ENCODE measurements around the gene GLB1L3. TPM values are rescaled to one million over a fixed set of nuclear protein-coding genes. Genes with fewer than 3 reads are reported as not detected.

The GLB1L3 gene
- total RNA-seq, 6 experiments from 2014 or later: not detected

DNA sequence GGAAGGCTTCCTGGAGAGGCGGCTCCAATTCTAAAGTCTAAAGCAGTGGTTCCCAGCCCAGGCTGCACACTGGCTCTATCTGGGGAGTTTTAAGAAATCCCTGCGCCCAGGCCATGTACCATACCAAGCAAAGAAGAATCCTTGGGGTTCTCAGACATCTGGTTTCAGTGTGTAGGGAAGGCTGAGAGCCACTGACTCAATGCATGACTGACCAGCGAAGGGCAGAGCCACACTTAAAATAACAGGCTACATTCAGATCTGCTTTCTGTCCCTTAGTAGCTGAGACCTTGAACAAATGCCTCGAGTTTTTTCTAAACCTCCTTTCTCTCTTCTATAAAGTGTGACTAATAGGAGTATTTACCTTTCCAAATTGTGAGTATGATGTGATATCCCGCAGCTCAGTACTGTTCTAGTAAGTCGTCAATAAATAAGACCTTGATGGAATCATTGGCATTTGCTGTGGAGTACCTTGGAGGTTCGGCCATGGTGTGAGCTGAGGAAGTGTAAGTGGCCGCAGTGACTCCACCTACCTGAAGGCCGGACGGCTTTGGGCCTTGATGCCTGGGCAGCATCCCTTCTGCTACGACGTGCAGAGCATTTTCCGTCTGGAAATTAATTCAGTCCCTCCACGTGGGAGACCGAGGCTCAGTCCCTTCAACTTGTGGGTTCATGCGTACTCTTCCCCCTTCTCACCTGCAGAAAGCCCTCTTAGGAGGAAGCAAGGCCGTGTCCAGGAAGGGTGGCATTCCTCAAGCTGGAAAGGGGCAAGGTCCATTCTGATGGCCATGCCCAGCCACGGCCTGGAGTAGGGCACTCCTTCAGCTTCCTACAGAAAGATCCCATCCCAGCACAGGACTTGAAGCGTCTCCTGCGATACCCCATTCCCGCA is 80.7 kb downstream of the GLB1L3 start:
- no peak for DNase-seq
- no peaks in the 10 kb centered on the region for H3K27me3 ChIP-seq
- no peak overlapping the region for H3K4me3 ChIP-seq
- H3K9me3 ChIP-seq: no peaks in the 10 kb centered on the region
- intact Hi-C loops (cut with DNase I): no loop called here
- ATAC-seq: no peak
- H3K27ac ChIP-seq: no peak overlapping the region
- 79% methylated on average over 16 of the region's 21 CpGs for WGBS (ENCODE audit: insufficient coverage, low coverage, low lambda C conversion rate, missing lambda C conversion rate)
- H3K4me1 ChIP-seq: no peaks in the 10 kb centered on the region
- TF ChIP-seq, protein P1, sequence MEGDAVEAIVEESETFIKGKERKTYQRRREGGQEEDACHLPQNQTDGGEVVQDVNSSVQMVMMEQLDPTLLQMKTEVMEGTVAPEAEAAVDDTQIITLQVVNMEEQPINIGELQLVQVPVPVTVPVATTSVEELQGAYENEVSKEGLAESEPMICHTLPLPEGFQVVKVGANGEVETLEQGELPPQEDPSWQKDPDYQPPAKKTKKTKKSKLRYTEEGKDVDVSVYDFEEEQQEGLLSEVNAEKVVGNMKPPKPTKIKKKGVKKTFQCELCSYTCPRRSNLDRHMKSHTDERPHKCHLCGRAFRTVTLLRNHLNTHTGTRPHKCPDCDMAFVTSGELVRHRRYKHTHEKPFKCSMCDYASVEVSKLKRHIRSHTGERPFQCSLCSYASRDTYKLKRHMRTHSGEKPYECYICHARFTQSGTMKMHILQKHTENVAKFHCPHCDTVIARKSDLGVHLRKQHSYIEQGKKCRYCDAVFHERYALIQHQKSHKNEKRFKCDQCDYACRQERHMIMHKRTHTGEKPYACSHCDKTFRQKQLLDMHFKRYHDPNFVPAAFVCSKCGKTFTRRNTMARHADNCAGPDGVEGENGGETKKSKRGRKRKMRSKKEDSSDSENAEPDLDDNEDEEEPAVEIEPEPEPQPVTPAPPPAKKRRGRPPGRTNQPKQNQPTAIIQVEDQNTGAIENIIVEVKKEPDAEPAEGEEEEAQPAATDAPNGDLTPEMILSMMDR (IDR thresholded peaks at IDR 0.05): no peak
- no peak for TF ChIP-seq POLR2A (IDR thresholded peaks at IDR 0.05)
- H3K36me3 ChIP-seq: no peaks in the 10 kb centered on the region

DNA sequence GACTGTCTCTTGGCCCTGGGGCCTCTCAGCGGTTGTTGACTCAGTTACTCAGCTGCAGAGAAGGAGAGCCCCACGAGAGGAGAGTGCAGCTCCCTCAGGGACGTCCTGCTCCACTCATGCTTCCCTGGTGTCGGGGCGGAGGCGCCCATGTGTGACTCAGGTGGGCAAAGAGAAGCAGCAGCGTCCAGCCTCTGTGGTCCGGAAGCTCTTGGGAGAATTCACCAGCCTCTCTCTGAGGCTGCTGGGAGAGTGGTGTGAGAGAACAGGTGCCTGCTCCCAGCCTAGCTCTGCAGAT is 81.3 kb downstream of the GLB1L3 start:
- intact Hi-C loops (cut with DNase I): no loop called here
- H3K36me3 ChIP-seq: no peaks in the 10 kb centered on the region
- no peaks in the 10 kb centered on the region for H3K27me3 ChIP-seq
- no peak overlapping the region for H3K4me3 ChIP-seq
- no peak overlapping the region for H3K27ac ChIP-seq
- ATAC-seq (no peak), DNase-seq (no peak)
- no peaks in the 10 kb centered on the region for H3K9me3 ChIP-seq
- TF ChIP-seq, protein P1 (IDR thresholded peaks at IDR 0.05): no peak
- TF ChIP-seq POLR2A (IDR thresholded peaks at IDR 0.05): no peak
- H3K4me1 ChIP-seq: no peaks in the 10 kb centered on the region
- 80% methylated on average over 1 of the region's 8 CpGs for WGBS (ENCODE audit: insufficient coverage, low coverage, low lambda C conversion rate, missing lambda C conversion rate)

DNA sequence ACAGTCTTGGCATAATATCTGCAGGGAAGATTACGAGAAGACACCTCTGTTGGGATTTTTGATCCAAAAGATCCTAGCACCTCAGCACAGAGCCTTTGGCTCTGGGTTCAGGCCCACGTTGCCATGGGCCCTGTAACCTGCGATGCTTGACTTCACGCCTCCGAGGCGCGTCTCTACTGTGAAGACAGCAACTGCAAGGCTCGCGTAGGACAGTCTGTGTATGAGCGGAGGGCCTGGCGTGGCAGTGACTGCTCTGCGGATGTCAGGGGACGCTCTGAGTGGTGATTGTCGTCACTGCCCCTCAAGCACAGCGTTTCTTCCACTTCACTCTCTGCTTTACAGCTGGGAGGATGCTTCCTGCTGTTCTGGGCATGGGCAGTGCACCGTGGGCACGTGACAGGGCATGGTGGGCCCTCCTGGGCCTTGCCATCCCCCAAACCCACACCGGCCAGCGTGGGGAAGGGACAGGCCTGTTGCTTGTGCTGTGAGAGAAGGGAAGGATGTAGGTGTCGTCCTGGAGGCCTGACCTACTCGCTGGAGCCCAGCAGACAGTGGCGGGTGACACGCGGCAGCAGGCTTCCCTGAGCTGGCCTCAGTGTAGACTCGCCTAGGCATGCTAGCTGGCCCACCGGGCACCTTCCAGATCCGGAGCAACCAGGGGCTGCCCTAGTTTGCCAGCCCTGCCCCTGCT is 82.1 kb downstream of the GLB1L3 start:
- Histone ChIP-seq H3K4me1 (no peaks in the 10 kb centered on the region), H3K27ac (no peak overlapping the region), H3K36me3 (no peaks in the 10 kb centered on the region), H3K27me3 (no peaks in the 10 kb centered on the region), H3K4me3 (no peak overlapping the region), H3K9me3 (no peaks in the 10 kb centered on the region)
- DNase-seq (no peak), ATAC-seq (no peak)
- intact Hi-C loops (cut with DNase I): no loop called here
- TF ChIP-seq POLR2A (IDR thresholded peaks at IDR 0.05): no peak
- TF ChIP-seq, protein P1 (IDR thresholded peaks at IDR 0.05): no peak
- WGBS (ENCODE audit: insufficient coverage, low coverage, low lambda C conversion rate, missing lambda C conversion rate): 75% methylated on average over 10 of the region's 27 CpGs

DNA sequence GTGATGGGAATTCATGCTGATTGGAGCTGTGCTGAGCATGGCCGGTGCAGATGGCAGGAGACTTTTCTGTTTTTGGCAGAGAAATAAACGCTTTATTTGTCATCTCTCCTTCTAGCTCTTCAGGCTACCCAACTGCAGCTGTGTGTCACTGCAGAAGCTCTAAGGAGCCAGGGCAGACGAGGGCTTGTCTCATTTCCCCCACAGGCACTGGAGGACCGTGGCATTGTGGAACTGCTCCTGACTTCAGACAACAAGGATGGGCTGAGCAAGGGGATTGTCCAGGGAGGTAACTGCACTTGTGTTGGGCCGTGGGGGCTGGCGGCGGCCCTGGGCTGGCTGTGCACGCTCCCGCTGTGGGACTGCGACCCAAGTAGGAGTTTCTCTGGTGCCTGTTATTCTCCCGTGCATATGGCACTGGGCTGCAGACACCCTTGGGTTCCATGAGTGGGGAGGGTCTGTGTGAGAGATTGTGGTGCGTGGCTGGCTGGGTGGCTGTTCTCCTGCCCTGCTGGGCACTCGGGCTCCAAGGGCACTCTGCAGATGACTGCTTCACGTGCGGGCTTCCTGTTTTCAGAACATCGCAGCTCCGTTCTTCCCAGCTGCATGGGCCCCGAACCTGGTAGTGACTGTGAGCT is 82.8 kb downstream of the GLB1L3 start:
- H3K4me1 ChIP-seq: no peaks in the 10 kb centered on the region
- no peak for DNase-seq

DNA sequence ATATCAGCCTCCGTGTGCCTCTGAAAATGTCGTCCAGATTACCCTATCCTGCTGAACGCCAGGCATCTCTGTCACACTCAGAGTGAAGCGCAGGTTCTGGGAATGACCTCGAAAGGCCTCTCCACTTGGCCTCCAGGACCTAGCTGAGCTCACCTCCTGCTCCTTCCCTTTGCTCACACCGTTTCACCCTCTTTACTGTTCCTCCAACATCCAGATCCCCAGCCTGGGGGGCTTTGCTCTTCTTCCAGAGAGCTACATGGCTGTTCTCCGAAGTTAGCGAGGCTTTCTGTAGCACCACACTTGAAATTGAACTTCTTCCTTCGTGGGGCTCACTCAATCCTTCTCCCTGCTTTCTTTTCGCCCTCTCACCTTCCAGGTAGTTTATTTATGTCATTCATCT is 83.5 kb downstream of the GLB1L3 start:
- Histone ChIP-seq H3K36me3 (no peaks in the 10 kb centered on the region), H3K27ac (no peak overlapping the region), H3K9me3 (no peaks in the 10 kb centered on the region), H3K4me1 (no peaks in the 10 kb centered on the region), H3K27me3 (no peaks in the 10 kb centered on the region), H3K4me3 (no peak overlapping the region)
- DNase-seq: no peak
- 53% methylated on average over 6 of the region's 10 CpGs for WGBS (ENCODE audit: insufficient coverage, low coverage, low lambda C conversion rate, missing lambda C conversion rate)
- ATAC-seq: no peak
- intact Hi-C loops (cut with DNase I): loop anchor here in 1 of 2 donors (10.0 kb wide), 1 partner anchor 225 kb away; no protein-coding TSS in a partner anchor
- TF ChIP-seq, protein P1 (IDR thresholded peaks at IDR 0.05): no peak
- TF ChIP-seq POLR2A (IDR thresholded peaks at IDR 0.05): no peak

More for the DNA sequence above, 82.8 kb downstream of the GLB1L3 start:
- H3K27ac ChIP-seq: no peak overlapping the region
- H3K9me3 ChIP-seq: no peaks in the 10 kb centered on the region
- H3K4me3 ChIP-seq: no peak overlapping the region
- no peaks in the 10 kb centered on the region for H3K36me3 ChIP-seq
- no peak for TF ChIP-seq POLR2A (IDR thresholded peaks at IDR 0.05)
- no CpG with 5 or more reads among the region's 18 CpGs for WGBS (ENCODE audit: insufficient coverage, low coverage, low lambda C conversion rate, missing lambda C conversion rate)
- intact Hi-C loops (cut with DNase I): no loop called here
- ATAC-seq: no peak
- H3K27me3 ChIP-seq: no peaks in the 10 kb centered on the region

Measured in right lobe of liver (tissue), 6 donors.